GM11168 (cell line): ENCODE measurements around the gene CSMD2.

ENCODE experiments used
- in situ Hi-C: fragments of 300-500 bp; cut with MboI; formaldehyde crosslinking; loops from one replicate; pipeline ENCODE4 v1.12.0; 2022; ENCODE audit warnings: low sequenced_read_pairs; ENCODE audit not compliant: unreplicated experiment

CSMD2 gene

GRCh38 chr1:34060901-34061415, 104.1 kb downstream of the CSMD2 start:
- in situ Hi-C loops = no loop called here

GRCh38 chr1:34060187-34060730, 104.8 kb downstream of the CSMD2 start:
- in situ Hi-C loops = no loop called here

GRCh38 chr1:34057347-34058130, 107.5 kb downstream of the CSMD2 start:
- in situ Hi-C loops = no loop called here

GRCh38 chr1:34055818-34056217, 109.2 kb downstream of the CSMD2 start:
- in situ Hi-C loops = no loop called here

GRCh38 chr1:34054920-34055319, 110.1 kb downstream of the CSMD2 start:
- in situ Hi-C loops = no loop called here

- in situ Hi-C loops = no loop called here
Measured at GRCh38 chr1:34053660-34054059, 111.4 kb downstream of the CSMD2 start.

GRCh38 chr1:34052565-34052964, 112.5 kb downstream of the CSMD2 start:
- in situ Hi-C loops = no loop called here

- in situ Hi-C loops = no loop called here
Measured at GRCh38 chr1:34050709-34051485, 114.1 kb downstream of the CSMD2 start.

GRCh38 chr1:34049994-34050393, 115.0 kb downstream of the CSMD2 start:
- in situ Hi-C loops = no loop called here

GRCh38 chr1:34049477-34049876, 115.6 kb downstream of the CSMD2 start:
- in situ Hi-C loops = no loop called here

GRCh38 chr1:34037856-34038255, 127.2 kb downstream of the CSMD2 start:
- in situ Hi-C loops = no loop called here

GRCh38 chr1:34037109-34037508, 127.9 kb downstream of the CSMD2 start:
- in situ Hi-C loops = no loop called here

- in situ Hi-C loops = no loop called here
Measured at GRCh38 chr1:34034036-34034435, 131.0 kb downstream of the CSMD2 start.

GRCh38 chr1:34029954-34030353, 135.1 kb downstream of the CSMD2 start:
- in situ Hi-C loops = no loop called here

GRCh38 chr1:34029515-34029914, 135.5 kb downstream of the CSMD2 start:
- in situ Hi-C loops = no loop called here

GRCh38 chr1:34028381-34029055, 136.5 kb downstream of the CSMD2 start:
- in situ Hi-C loops = no loop called here

GRCh38 chr1:34025675-34026074, 139.4 kb downstream of the CSMD2 start:
- in situ Hi-C loops = no loop called here

- in situ Hi-C loops = no loop called here
Measured at GRCh38 chr1:34024485-34024884, 140.5 kb downstream of the CSMD2 start.

- in situ Hi-C loops = no loop called here
Measured at GRCh38 chr1:34019741-34020552, 145.1 kb downstream of the CSMD2 start.

- in situ Hi-C loops = no loop called here
Measured at GRCh38 chr1:34018285-34018684, 146.7 kb downstream of the CSMD2 start.
